ENCODE measurements around the gene ODAM.

DNA sequence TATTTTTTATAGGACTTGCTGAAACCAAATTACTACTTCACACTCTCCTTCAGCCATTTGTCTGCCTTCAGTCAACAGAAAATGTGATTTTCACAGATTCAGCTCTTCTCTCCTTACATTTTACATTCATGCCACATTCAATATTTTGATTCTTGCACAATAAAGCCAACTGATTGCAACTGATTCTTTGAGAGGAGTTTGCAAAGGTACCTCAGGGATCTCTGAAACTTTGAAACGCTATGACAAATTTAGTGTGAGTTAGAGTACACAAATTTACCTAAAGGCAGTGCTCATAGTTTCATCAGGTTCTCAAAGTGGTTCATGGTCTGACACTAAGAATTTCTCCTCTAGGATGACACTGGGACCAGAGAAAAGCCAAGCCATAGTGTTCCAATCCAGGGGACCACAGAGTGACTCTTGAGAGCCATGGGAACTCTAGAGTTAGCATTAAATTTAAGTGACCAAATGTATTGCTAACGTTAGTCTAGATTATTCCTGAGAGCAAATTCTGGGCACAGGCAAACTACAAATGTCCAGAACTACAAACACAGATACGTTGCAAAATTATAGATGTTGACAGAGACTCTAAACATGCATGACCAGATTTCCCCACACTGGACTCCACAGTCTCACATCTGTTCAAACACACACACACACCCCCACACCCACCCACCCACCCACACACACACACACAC is 55.9 kb downstream of the ODAM start:
- no peak for TF ChIP-seq POLR2AphosphoS5 (IDR thresholded peaks at IDR 0.05; ENCODE audit: low read depth, low read length)
- TF ChIP-seq, protein P1, sequence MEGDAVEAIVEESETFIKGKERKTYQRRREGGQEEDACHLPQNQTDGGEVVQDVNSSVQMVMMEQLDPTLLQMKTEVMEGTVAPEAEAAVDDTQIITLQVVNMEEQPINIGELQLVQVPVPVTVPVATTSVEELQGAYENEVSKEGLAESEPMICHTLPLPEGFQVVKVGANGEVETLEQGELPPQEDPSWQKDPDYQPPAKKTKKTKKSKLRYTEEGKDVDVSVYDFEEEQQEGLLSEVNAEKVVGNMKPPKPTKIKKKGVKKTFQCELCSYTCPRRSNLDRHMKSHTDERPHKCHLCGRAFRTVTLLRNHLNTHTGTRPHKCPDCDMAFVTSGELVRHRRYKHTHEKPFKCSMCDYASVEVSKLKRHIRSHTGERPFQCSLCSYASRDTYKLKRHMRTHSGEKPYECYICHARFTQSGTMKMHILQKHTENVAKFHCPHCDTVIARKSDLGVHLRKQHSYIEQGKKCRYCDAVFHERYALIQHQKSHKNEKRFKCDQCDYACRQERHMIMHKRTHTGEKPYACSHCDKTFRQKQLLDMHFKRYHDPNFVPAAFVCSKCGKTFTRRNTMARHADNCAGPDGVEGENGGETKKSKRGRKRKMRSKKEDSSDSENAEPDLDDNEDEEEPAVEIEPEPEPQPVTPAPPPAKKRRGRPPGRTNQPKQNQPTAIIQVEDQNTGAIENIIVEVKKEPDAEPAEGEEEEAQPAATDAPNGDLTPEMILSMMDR (IDR thresholded peaks at IDR 0.05 in 2 of 3, conservative IDR thresholded peaks at IDR 0.05 in 1 of 3; ENCODE audit: borderline replicate concordance in 1 of 3, insufficient read depth in 1 of 3, low read depth in 2 of 3, low read length in 2 of 3) = no peak
- TF ChIP-seq FOSL1 (IDR thresholded peaks at IDR 0.05; ENCODE audit: low read depth) = no peak
- TF ChIP-seq POLR2A (IDR thresholded peaks at IDR 0.05; ENCODE audit: borderline replicate concordance, extremely low read depth, insufficient read depth, insufficient read length) = no peak
- no peak for TF ChIP-seq YY1 (IDR thresholded peaks at IDR 0.05; ENCODE audit: extremely low read depth, insufficient replicate concordance, low read depth, low read length)
- no peak for TF ChIP-seq EGR1 (IDR thresholded peaks at IDR 0.05; ENCODE audit: low read depth)
- TF ChIP-seq CEBPB (IDR thresholded peaks at IDR 0.05; ENCODE audit: low read depth) = no peak
- no peak for TF ChIP-seq ZNF274 (IDR thresholded peaks at IDR 0.05; ENCODE audit: low read depth, low read length)
- TF ChIP-seq ZBTB33 (IDR thresholded peaks at IDR 0.05; ENCODE audit: extremely low read depth, insufficient replicate concordance, low read length) = no peak
- no peak for TF ChIP-seq EZH2 (IDR thresholded peaks at IDR 0.05)
- TF ChIP-seq EZH2phosphoT487 (IDR thresholded peaks at IDR 0.05; ENCODE audit: borderline replicate concordance) = no peak

Data from HCT116 (cell line).